HAP-1 (cell line): Measurements from ENCODE around the gene ERICH6B.
A peak's percentile ranks its signal among the peaks of the same experiment; 100 is the strongest.
"Not testable (repeated sequence)": the region's sequence is repeated elsewhere in the genome, so short reads cannot be mapped to it uniquely, and the experiment has no call there.

Experiments
- DNase-seq, 2 experiments: peaks; one replicate each; pipeline ENCODE4 v3.0.0-alpha.2; 2016 to 2020; ENCODE audit warnings: low spot score in 2 of 2
- H3K27me3 ChIP-seq: fragments of 250-450 bp; sonication (Bioruptor Pico); 2 replicates; pipeline ENCODE4 v1.5.1; 2020; ENCODE audit warnings: low read depth, mild to moderate bottlenecking, moderate library complexity
- H3K36me3 ChIP-seq: fragments of 250-450 bp; sonication (Bioruptor Pico); replicated peaks from 2 replicates; pipeline ENCODE4 v1.5.1; 2020; ENCODE audit warnings: mild to moderate bottlenecking
- H3K4me1 ChIP-seq: fragments of 250-450 bp; sonication (Bioruptor Pico); 2 replicates; pipeline ENCODE4 v1.5.1; 2020; ENCODE audit warnings: mild to moderate bottlenecking
- H3K4me3 ChIP-seq: fragments of 250-450 bp; sonication (Bioruptor Pico); 2 replicates; pipeline ENCODE4 v1.5.1; 2020; ENCODE audit warnings: mild to moderate bottlenecking, moderate library complexity
- H3K9me3 ChIP-seq: fragments of 250-450 bp; sonication (Bioruptor Pico); 2 replicates; pipeline ENCODE4 v1.5.1; 2020; ENCODE audit warnings: mild to moderate bottlenecking, moderate library complexity
- in situ Hi-C: fragments of 300-500 bp; cut with MboI; formaldehyde crosslinking; loops from 3 replicates; pipeline ENCODE4 v1.14.3; 2020; ENCODE audit warnings: low sequenced_read_pairs, inconsistent platforms, mixed read lengths

ERICH6B gene

DNA sequence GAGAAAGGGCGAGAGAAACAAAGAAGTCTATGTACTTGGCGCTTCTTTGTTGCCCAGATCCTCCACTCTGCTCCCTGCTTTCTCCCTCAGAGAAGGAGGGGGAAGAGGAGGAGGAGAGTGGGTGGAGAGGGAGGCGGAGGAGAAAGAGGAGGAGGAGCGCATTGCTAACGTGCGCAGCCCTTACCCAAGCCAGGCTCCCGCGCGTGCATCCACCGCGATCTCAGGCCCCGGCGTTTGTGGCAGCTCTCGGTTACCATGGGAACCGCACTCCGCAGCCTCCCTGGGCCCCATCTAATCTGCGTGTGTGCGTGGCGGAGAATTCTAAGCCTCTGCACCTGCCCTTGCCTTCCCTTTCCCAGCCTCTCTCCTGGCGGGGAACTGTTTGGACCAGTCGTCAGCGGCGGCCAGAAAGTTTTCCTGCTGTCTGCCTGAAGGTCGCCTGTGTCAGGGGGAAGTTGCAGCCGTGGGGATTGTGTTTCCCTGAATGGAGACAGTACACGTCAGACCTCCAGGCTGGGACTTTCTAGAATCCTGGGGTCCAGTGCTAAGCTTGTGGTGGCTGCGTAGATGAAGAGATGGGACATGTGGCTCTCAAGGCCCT, at the start of gene ERICH6B:
ERICH6B (minus strand) TSS at position 239 of the 601 bp plus-strand sequence. CDS start 18,734 bp downstream, outside the sequence.
- H3K9me3 ChIP-seq, result peaks cover 2% of the 10 kb centered on the region; the same call in 1 of the 2 replicates
- peak; percentile 71 to 82 for DNase-seq
- H3K4me1 ChIP-seq, result peaks cover 3% of the 10 kb centered on the region; the same call in 1 of the 2 replicates
- peak within 1 kb of the TSS; percentile 7; the same call in 1 of the 2 replicates for H3K4me3 ChIP-seq
- in situ Hi-C loops, result loop anchor here (25.0 kb wide), 1 partner anchor 522 kb away; no protein-coding TSS in a partner anchor
- peaks cover 24% of the 10 kb centered on the region for H3K27me3 ChIP-seq
- no peaks in the 10 kb centered on the region for H3K36me3 ChIP-seq

DNA sequence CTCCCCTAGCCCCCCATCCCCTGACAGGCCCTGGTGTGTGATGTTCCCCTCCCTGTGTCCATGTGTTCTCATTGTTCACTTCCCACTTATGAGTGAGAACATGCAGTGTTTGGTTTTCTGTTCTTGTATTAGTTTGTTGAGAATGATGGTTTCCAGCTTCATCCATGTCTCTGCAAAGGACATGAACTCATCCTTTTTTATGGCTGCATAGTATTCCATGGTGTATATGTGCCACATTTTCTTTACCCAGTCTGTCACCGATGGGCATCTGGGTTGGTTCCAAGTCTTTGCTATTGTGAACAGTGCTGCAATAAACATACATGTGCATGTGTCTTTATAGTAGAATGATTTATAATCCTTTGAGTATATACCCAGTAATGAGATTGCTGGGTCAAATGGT, 47.4 kb upstream of the ERICH6B start:
- H3K27me3 ChIP-seq, H3K9me3 ChIP-seq, H3K4me1 ChIP-seq, in situ Hi-C loops, DNase-seq, H3K4me3 ChIP-seq, H3K36me3 ChIP-seq: not testable (repeated sequence)

DNA sequence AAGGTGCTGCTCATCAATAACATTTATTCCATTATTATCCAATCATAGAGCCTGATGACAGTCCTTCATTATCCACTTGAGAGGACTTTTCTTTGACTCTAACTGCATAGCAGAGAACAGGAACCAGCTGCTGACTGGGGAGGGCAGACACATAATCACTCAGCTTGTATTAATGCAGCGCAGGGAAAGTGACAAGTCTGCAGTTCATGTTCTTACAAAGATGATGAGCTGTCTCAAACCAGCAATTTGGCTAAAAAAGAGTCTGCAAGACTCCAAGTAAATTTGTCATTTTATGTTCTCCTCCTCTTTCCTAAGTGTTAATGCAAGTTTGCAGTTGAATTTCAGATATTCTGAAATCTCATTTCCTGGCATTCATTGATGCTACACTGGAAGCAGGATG, 46.6 kb upstream of the ERICH6B start:
- DNase-seq, result no peak
- H3K9me3 ChIP-seq, result no peaks in the 10 kb centered on the region
- no peaks in the 10 kb centered on the region for H3K27me3 ChIP-seq
- H3K4me3 ChIP-seq, result no peak overlapping the region
- no peaks in the 10 kb centered on the region for H3K36me3 ChIP-seq
- H3K4me1 ChIP-seq, result no peaks in the 10 kb centered on the region
- in situ Hi-C loops, result no loop called here

DNA sequence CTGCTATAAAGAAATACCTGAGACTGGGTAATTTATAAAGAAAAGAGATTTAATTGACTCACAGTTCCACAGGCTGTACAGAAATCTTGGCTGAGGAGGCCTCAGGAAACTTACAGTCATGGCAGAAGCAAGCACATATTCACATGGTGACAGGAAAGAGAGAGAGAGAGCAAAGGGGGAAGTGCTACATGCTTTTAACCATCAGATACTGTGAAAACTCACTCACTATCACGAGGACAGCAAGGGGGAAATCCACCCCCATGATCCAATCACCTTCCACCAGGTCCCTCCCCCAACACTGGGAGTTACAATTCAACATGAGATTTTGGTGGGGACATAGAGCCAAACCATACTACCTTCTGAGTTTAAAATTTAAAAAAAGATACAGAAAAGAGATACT, 44.9 kb upstream of the ERICH6B start:
- H3K4me1 ChIP-seq, DNase-seq, H3K36me3 ChIP-seq, H3K27me3 ChIP-seq, H3K9me3 ChIP-seq, in situ Hi-C loops, H3K4me3 ChIP-seq: not testable (repeated sequence)

DNA sequence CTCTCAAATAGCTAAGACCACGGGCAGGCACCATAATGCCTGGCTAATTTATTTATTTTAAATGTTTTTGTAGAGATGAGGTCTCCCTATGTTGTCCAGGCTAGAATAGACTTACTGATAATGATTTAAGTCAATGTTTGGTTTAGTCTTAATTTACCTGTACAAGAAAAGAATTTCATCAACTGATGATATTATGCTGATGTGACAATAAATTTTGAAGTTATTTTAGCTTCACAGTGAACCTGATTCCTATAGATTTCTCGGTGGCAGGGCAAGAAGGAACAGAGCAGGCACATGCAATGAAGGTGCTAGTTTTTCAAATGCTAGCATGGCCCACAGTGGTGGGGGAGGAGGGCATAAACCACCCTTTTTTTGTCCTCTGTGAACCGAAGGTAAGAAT, 44.0 kb upstream of the ERICH6B start:
- no peaks in the 10 kb centered on the region for H3K27me3 ChIP-seq
- no peaks in the 10 kb centered on the region for H3K9me3 ChIP-seq
- no peak overlapping the region for H3K4me3 ChIP-seq
- DNase-seq, result no peak
- H3K4me1 ChIP-seq, result no peaks in the 10 kb centered on the region
- in situ Hi-C loops, result no loop called here
- H3K36me3 ChIP-seq, result no peaks in the 10 kb centered on the region

DNA sequence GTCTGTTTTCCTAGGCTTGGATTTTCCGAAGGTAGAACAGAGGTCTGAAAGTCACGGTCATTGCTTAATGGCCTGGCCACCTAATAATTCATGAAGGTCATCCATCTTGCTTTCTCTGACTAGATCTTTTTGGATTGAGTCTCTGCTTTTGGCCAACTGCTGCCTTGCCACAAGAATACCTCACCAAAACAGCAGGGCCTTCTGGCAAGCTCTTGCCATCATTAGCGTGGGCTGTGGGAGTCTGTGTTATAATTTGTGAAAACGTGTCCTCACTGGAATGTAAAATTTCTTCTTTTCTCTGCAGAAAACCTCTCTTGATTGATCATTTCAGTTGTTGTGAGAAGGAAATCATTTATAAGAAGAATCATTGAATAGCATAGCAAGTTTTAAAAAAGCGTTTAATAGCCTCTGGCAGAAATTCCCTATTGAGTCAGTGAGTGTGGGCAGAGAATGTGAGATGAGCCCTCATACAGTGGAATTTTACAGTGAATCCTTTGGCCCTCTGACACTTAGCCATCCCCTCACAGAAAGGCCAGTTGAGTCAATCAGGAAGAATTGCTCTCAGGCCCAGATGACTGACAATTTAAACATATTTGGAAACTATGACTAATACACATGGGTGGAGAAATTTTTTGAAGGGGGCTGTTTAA, 43.2 kb upstream of the ERICH6B start:
- no peak for DNase-seq
- H3K4me3 ChIP-seq, result no peak overlapping the region
- no peaks in the 10 kb centered on the region for H3K9me3 ChIP-seq
- in situ Hi-C loops, result no loop called here
- no peaks in the 10 kb centered on the region for H3K27me3 ChIP-seq
- H3K4me1 ChIP-seq, result no peaks in the 10 kb centered on the region
- H3K36me3 ChIP-seq, result no peaks in the 10 kb centered on the region

DNA sequence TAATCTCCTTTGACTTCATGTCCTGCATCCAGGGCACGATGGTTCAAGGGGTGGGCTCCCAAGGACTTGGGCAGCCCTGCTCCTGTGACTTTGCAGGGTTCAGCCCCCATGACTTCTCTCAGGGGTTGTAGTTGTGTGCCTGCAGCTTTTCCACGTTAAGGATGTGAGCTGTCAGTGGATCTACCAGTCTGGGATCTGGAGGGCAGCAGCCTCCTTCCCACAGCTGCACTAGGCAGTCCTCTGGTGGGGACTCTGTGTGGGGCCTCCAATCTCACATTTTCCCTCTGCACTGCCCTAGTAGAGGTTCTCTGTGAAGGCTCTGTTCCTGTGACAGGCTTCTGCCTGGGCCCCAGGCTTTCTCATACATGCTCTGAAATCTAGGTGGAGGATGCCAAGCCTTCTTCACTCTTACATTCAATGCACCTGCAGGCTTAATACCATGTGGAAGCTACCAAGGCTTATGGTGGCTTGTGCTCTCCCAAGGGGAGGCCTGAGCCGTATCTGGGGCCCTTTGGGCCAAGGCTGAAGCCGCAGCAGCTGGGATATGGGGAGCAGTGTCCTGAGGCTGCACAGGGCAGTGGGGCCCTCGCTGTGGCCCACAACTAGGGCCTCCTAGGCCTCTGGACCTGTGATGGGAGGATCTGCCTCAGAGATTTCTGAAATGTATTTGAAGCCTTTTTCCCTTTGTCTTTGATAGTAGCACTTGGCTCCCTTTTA, 39.3 kb upstream of the ERICH6B start:
- H3K36me3 ChIP-seq, result no peaks in the 10 kb centered on the region
- no peaks in the 10 kb centered on the region; the same call in 1 of the 2 replicates for H3K9me3 ChIP-seq
- H3K4me1 ChIP-seq, result no peaks in the 10 kb centered on the region
- DNase-seq, result no peak
- in situ Hi-C loops, result no loop called here
- H3K27me3 ChIP-seq, result no peaks in the 10 kb centered on the region
- no peak overlapping the region for H3K4me3 ChIP-seq

DNA sequence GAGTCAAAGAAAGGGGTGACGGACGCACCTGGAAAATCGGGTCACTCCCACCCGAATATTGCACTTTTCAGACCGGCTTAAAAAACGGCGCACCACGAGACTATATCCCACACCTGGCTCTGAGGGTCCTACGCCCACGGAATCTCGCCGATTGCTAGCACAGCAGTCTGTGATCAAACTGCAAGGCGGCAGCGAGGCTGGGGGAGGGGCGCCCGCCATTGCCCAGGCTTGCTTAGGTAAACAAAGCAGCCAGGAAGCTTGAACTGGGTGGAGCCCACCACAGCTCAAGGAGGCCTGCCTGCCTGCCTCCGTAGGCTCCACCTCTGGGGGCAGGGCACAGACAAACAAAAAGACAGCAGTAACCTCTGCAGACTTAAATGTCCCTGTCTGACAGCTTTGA, 29.7 kb upstream of the ERICH6B start:
- H3K4me1 ChIP-seq, H3K9me3 ChIP-seq, H3K36me3 ChIP-seq, in situ Hi-C loops, H3K4me3 ChIP-seq, H3K27me3 ChIP-seq: not testable (repeated sequence)
- DNase-seq, result peak in 1 of 2 experiments; percentile 19

DNA sequence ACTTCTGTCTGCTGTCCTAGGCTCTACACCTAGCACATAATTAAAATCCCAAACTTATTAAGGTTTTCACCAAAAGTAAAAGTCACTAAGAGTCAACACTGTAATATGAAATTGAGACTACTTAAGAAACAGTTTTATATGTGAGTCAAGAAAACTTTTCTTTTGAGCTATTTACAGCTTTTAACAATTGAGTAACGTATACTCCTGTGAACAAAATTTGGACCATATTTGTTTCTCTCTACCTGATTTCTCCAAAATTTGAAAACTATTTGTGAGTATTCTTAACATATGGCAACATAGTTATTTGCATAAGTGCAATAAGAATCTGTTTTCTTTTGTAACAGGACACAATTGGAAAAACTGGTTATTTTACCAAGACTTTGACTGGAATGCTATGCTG, 26.6 kb upstream of the ERICH6B start:
- DNase-seq, H3K36me3 ChIP-seq, in situ Hi-C loops, H3K27me3 ChIP-seq, H3K4me1 ChIP-seq, H3K9me3 ChIP-seq, H3K4me3 ChIP-seq: not testable (repeated sequence)

DNA sequence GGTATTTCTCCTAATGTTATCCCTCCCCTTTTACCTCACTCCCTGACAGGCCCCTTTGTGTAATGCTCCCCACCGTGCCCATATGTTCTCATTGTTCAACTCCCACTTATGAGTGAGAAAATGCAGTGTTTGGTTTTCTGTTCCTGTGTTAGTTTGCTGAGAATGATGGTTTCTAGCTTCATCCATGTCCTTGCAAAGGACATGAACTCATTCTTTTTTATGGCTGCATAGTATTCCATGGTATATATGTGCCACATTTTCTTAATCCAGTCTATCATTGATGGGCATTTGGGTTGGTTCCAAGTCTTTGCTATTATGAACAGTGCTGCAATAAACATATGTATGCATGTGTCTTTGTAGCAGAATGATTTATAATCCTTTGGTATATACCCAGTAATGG, 19.8 kb upstream of the ERICH6B start:
- H3K4me3 ChIP-seq, H3K4me1 ChIP-seq, H3K36me3 ChIP-seq, H3K9me3 ChIP-seq, DNase-seq, H3K27me3 ChIP-seq, in situ Hi-C loops: not testable (repeated sequence)

DNA sequence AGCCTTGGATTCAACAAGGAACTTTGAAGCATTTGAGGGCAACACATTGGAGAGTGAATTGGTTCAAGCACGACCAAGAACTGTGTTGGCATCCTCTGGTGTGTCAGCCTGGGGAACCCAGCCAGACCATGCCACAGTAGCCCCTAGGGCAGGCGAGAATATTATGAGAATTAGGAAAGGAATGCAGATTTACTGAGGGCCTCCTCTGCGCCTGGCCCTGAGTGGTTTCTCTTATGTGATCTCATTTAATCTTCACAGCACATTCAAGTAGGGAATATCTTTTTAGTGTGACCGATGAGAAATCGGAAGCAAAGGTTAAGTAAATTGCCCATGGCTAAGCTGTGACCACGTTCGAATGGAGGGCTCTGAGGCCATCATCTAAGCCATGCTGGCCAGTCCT, 15.3 kb upstream of the ERICH6B start:
- H3K36me3 ChIP-seq, result no peaks in the 10 kb centered on the region
- no peaks in the 10 kb centered on the region for H3K9me3 ChIP-seq
- H3K4me3 ChIP-seq, result no peak overlapping the region
- no peak for DNase-seq
- H3K27me3 ChIP-seq, result no peaks in the 10 kb centered on the region
- in situ Hi-C loops, result no loop called here
- peaks cover 20% of the 10 kb centered on the region for H3K4me1 ChIP-seq

DNA sequence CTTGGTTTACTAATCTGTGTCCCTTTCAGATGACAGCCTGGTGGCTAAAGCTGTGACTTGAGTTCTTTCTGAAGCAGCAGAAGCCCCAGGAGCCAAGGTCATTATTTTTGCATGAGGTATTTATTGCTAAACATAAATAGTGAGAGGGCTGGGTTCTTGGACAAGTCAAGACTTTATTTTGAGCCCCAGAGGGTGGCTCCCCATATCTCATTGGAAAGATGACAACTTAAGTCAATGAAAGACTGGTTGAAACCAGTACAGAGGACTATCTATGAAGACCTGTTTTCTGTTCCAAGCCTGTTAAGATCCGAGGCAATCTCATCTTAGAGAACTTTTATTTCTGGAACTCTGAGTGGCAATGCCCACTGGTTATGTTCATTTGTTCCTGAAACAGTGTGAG, 14.4 kb upstream of the ERICH6B start:
- no peak for DNase-seq
- in situ Hi-C loops, result loop anchor here (10.0 kb wide), 1 partner anchor 85 kb away; no protein-coding TSS in a partner anchor
- Histone ChIP-seq H3K27me3 (no peaks in the 10 kb centered on the region), H3K4me3 (no peak overlapping the region), H3K9me3 (no peaks in the 10 kb centered on the region), H3K36me3 (no peaks in the 10 kb centered on the region), H3K4me1 (peaks cover 20% of the 10 kb centered on the region)

DNA sequence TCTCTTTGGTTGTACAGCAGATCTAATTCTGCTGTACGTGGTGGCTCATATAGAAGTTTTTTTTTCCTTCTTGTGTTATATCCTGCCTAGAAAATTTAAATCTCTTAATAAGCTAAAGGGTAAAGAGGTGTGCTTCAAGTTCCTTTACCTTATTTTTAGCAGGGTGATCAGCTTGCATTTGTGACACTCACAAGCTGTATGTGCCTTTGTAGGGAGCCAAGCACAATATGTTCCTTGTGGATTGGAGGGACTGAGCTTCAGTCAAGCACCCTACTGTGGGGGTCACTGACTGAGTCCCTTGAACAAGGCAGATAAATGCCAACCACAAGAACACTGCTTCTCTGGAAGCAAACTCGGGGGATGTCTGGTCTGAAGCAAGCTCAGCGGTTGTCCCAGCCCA, 12.6 kb upstream of the ERICH6B start:
- H3K9me3 ChIP-seq, result no peaks in the 10 kb centered on the region
- DNase-seq, result no peak
- in situ Hi-C loops, result loop anchor here (10.0 kb wide), 1 partner anchor 87 kb away; no protein-coding TSS in a partner anchor
- no peaks in the 10 kb centered on the region for H3K36me3 ChIP-seq
- H3K4me3 ChIP-seq, result no peak overlapping the region
- no peaks in the 10 kb centered on the region for H3K27me3 ChIP-seq
- peaks cover 20% of the 10 kb centered on the region for H3K4me1 ChIP-seq

DNA sequence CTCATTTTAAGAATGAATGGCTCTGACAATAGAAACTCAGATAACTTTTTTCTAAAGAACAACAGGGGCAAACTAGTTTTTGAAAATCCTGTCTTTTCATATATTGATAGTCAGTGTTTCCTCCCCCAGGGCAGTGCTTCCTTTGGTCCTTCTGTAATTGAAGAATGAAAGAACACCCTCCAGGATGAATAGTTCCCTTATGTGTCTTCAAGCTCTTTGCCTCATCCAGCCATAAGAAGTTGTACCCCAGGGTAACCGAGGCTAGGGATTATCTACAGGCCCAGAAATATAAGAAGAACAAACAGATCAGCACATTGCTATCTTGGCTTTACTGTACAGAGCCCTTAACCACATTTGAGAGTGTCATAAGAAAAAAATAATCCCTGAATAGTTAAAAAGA, 12.1 kb upstream of the ERICH6B start:
- Histone ChIP-seq H3K27me3 (no peaks in the 10 kb centered on the region), H3K36me3 (no peaks in the 10 kb centered on the region), H3K9me3 (no peaks in the 10 kb centered on the region), H3K4me3 (no peak overlapping the region), H3K4me1 (peaks cover 20% of the 10 kb centered on the region)
- peak; percentile 35 to 52 for DNase-seq
- in situ Hi-C loops, result loop anchor here (10.0 kb wide), 1 partner anchor 87 kb away; no protein-coding TSS in a partner anchor
